HG02571 (cell line): ENCODE results near the gene PTPN23.
"Not testable (repeated sequence)": the region's sequence is repeated elsewhere in the genome, so short reads cannot be mapped to it uniquely, and the experiment has no call there.

Experiments
- ATAC-seq: cut with Tn5 transposase; IDR thresholded peaks from one replicate; pipeline ENCODE4 v1.9.1; 2021; ENCODE audit warnings: mild to moderate bottlenecking, moderate library complexity; ENCODE audit not compliant: unreplicated experiment

Gene PTPN23

GRCh38 chr3:47434849-47435248 is 54.0 kb downstream of the PTPN23 start:
- ATAC-seq, result no peak

- no peak for ATAC-seq
Measured at GRCh38 chr3:47436180-47436579, 55.4 kb downstream of the PTPN23 start.

- no peak for ATAC-seq
Measured at GRCh38 chr3:47440131-47440530, 59.3 kb downstream of the PTPN23 start.

- ATAC-seq, result no peak
Measured at GRCh38 chr3:47441796-47442551, 61.2 kb downstream of the PTPN23 start.

GRCh38 chr3:47443611-47443995 is 62.8 kb downstream of the PTPN23 start:
- ATAC-seq, result no peak

- no peak for ATAC-seq
Measured at GRCh38 chr3:47444103-47444502, 63.3 kb downstream of the PTPN23 start.

- no peak for ATAC-seq
Measured at GRCh38 chr3:47452453-47453215, 71.8 kb downstream of the PTPN23 start.

GRCh38 chr3:47455806-47456452 is 75.1 kb downstream of the PTPN23 start:
- no peak for ATAC-seq

GRCh38 chr3:47456984-47457383 is 76.2 kb downstream of the PTPN23 start:
- ATAC-seq, result no peak

GRCh38 chr3:47459534-47460085 is 78.8 kb downstream of the PTPN23 start:
- ATAC-seq, result not testable (repeated sequence)
